COLO668 (cell line): ENCODE data around the gene ODC1.

Source experiments
- DNase-seq: peaks from one replicate; lab custom pipeline; 2025; ENCODE audit not compliant: unreplicated experiment; lab: John Stamatoyannopoulos, UW

Gene ODC1

GRCh38 chr2:10402653-10403215 lies 45.4 kb downstream of the ODC1 start:
- no peak for DNase-seq

- DNase-seq, result no peak
Measured at GRCh38 chr2:10402062-10402585, 46.0 kb downstream of the ODC1 start.

- no peak for DNase-seq
Measured at GRCh38 chr2:10400978-10401951, 46.9 kb downstream of the ODC1 start.

- DNase-seq, result no peak
Measured at GRCh38 chr2:10400568-10400977, 47.6 kb downstream of the ODC1 start.

GRCh38 chr2:10400002-10400401 lies 48.1 kb downstream of the ODC1 start:
- DNase-seq, result no peak

- DNase-seq, result no peak
Measured at GRCh38 chr2:10399358-10399757, 48.8 kb downstream of the ODC1 start.

GRCh38 chr2:10398496-10398895 lies 49.6 kb downstream of the ODC1 start:
- DNase-seq, result no peak

GRCh38 chr2:10397878-10398277 lies 50.2 kb downstream of the ODC1 start:
- no peak for DNase-seq

- DNase-seq, result no peak
Measured at GRCh38 chr2:10397297-10397875, 50.7 kb downstream of the ODC1 start.

- DNase-seq, result no peak
Measured at GRCh38 chr2:10396464-10396863, 51.7 kb downstream of the ODC1 start.

GRCh38 chr2:10395893-10396292 lies 52.2 kb downstream of the ODC1 start:
- no peak for DNase-seq

GRCh38 chr2:10393640-10393982 lies 54.5 kb downstream of the ODC1 start:
- no peak for DNase-seq

- DNase-seq, result no peak
Measured at GRCh38 chr2:10392951-10393639, 55.0 kb downstream of the ODC1 start.

- no peak for DNase-seq
Measured at GRCh38 chr2:10392548-10392947, 55.6 kb downstream of the ODC1 start.

- no peak for DNase-seq
Measured at GRCh38 chr2:10392100-10392499, 56.0 kb downstream of the ODC1 start.

GRCh38 chr2:10390369-10390801 lies 57.7 kb downstream of the ODC1 start:
- DNase-seq, result no peak
